Hypothalamus (tissue), 51 donors: ENCODE results near the gene CADPS2.

Source experiments
- DNase-seq, 51 donors: peaks; one replicate each; lab custom pipeline; 2025; lab: John Stamatoyannopoulos, UW

The CADPS2 gene

GRCh38 chr7:122626785-122627184, 259.5 kb downstream of the CADPS2 start:
- no peak for DNase-seq

GRCh38 chr7:122622682-122623081, 263.6 kb downstream of the CADPS2 start:
- DNase-seq = no peak

DNA sequence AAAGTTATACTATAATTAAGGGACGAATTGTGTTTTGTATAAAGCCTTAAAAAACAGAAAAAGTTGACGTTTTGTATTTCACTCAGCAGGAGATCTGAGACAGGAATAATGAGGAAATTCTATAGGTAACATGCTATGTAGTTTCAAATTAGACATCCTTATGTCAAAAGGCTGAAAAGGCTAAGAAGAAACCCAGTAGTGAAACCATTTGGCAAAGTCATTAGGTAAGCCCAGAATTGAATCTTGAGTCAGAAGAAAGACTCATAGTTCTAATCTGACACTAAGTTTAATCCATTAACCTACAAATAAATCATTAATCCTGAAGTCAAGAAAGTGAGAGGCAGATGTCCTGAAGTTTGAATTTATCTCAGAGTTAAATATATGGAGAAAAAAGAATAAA, 266.6 kb downstream of the CADPS2 start:
- no peak for DNase-seq

DNA sequence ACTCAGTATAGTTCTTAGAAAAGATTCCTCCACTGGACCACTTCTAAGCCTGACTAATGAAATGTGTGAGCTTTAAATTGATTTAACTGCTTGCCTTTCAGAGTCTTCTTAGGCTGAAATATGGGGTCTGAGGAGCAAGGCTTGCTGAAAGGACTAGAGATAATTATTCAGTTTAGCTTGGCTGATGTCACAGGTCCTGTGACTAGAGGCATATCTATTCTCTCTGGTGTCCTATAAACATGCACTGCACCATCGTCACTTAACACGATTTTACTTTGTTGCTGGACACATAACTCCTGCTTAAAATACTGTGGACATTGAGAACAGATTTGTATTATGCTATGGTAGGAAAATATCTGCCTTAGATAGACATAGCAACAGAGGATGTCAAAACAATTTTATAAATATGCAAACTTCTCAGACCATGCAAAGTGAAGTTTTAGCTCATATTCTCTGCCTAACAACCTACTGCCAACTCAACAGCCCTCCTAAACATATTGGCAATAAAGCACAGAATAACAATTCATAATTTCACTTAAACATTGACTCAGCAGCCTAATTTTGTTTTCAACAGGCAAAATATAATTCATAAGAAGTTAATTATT, 267.6 kb downstream of the CADPS2 start:
- DNase-seq = no peak

GRCh38 chr7:122616951-122617350, 269.3 kb downstream of the CADPS2 start:
- DNase-seq = no peak

DNA sequence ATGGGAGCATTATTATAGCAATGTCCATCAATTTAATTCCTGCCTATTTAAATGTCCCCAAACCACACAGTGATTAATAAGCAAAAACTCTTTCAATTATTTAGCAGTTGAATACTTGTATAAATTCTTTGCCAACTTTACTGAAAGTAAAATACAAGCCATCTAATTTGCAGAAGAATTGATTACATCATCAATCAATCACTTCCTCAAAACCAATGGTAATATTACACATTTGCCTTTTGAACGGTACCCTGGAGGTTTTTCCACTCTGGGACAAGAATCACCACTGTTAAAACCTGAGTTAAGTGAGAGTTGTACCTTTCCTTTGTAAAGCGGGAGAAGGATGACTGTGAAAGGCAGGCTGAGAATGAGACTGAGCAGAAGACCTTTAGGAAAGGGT, 280.3 kb downstream of the CADPS2 start:
- no peak for DNase-seq

- DNase-seq = no peak
Observed at GRCh38 chr7:122604251-122604650, 282.0 kb downstream of the CADPS2 start.

- no peak for DNase-seq
Observed at GRCh38 chr7:122602800-122603199, 283.5 kb downstream of the CADPS2 start.

DNA sequence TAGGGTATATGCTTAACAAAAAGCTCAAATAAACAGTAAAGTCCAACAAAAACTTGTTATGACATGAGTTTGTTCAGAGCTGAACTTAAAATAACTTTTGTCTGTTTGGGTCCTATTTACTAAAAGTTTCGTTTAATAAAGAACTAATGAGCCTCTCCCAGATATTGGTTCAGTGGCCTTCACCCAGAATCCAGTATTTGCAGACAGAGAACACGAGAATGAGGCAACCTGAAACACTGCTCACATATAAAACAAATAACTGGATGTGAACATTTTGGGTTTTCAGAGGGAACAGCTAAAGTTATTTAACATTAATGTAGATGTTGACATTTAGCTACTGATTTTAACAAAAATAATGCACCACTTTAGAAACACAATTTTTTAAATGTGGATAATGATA, 285.6 kb downstream of the CADPS2 start:
- DNase-seq = no peak

- no peak for DNase-seq
Observed at GRCh38 chr7:122600042-122600441, 286.2 kb downstream of the CADPS2 start.

- no peak for DNase-seq
Observed at GRCh38 chr7:122597277-122597676, 289.0 kb downstream of the CADPS2 start.

- no peak for DNase-seq
Observed at GRCh38 chr7:122595885-122596284, 290.4 kb downstream of the CADPS2 start.

DNA sequence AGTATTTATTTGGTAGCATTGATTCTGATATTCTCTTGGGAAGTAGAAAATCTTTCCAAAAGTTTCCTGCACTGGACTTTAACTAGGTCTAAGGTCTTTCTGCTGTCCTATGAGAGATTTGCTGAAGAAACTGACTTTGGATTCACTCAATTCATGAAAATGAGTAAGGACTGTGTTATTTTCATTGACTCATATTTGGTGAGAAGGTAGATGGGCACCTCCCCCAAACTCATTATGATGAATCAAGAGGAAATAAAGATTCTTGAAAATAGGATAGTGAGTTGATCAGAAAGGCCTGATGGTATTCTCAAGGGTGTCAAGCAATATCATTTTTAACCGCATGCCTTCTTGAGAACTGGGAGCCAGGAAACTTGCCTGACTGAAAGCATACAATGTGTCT, 297.6 kb downstream of the CADPS2 start:
- DNase-seq = no peak

DNA sequence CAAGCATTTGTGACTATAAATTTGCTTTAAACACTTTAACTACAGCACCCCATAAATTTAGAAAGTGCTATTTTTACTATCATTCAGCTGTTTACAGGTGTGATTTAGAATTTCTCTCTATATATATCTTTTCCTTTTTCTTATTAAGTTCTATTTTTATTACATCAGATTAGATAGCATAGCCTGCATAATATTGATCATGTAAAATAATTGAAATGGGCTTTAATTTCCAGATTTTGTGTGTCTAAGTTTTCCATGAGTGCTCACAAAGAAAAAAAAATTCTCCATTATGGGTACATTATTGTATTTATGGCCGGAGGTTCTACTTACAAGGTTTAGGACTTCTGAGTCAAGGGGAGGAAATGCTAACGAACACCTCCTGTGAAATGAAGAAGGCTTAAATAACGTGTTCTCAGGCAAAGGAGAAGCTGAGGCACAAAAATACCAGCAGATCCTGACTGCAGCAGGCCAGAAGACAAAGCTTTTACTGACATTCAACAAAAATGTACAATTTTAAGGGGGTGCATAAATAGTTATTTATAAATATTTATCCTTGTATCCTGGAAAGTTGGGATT, 301.5 kb downstream of the CADPS2 start:
- no peak for DNase-seq

- DNase-seq = no peak
Observed at GRCh38 chr7:122578350-122578749, 307.9 kb downstream of the CADPS2 start.

GRCh38 chr7:122577449-122578003, 308.7 kb downstream of the CADPS2 start:
- DNase-seq = no peak

GRCh38 chr7:122572706-122573105, 313.6 kb downstream of the CADPS2 start:
- no peak for DNase-seq

GRCh38 chr7:122561326-122561725, 324.9 kb downstream of the CADPS2 start:
- DNase-seq = no peak

GRCh38 chr7:122556873-122557542, 329.3 kb downstream of the CADPS2 start:
- no peak for DNase-seq

- DNase-seq = no peak
Observed at GRCh38 chr7:122556219-122556618, 330.0 kb downstream of the CADPS2 start.

GRCh38 chr7:122553761-122554160, 332.5 kb downstream of the CADPS2 start:
- DNase-seq = no peak

- DNase-seq = no peak
Observed at GRCh38 chr7:122552769-122553168, 333.5 kb downstream of the CADPS2 start.
